ENCODE measurements around the gene AP1G1. TPM values are rescaled to one million over a fixed set of nuclear protein-coding genes. Genes with fewer than 3 reads are reported as not detected.
A peak's percentile ranks its signal among the peaks of the same experiment; 100 is the strongest.

Gene AP1G1
- polyA plus RNA-seq, 3 donors, result 84.5 to 87.2 (median 84.7) TPM

DNA sequence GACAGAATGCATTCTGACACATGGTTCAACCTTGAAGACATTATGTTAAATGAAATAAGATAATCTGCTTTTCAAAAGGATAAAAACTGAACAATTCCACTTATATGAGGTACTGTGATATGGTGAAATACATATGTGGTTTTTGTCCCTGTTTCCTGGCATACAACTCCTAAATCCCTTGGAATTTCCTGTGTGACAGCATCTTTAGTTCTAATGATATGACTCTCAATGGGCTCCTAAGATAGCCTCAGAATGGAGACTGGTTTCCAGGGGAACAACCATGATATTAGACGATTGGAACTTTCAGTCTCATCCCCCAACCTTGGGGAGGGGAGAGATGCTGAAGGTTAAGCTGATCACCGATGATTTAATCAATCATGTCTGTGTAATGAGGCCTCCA lies 46.4 kb downstream of the AP1G1 start:
- no peak for DNase-seq (ENCODE audit: low read depth in 3 of 3, low spot score in 2 of 3)

DNA sequence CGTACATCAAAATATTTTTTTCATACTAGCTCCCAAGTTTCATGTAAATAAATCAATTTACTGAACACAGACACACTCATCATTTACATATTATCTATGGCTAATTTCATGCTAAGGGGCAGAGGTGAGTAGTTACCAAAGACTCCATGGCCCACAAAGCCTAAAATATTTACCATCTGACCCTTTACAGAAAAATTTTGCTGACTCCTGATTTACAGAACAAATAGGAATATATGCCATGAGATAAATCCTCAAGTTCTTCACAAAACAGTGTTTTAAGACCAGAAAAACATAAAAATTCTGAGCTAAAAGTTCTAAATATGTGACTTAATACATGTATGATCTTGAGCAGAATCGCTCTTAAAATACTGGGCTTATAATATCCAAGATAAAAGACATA lies 47.5 kb downstream of the AP1G1 start:
- no peak for DNase-seq (ENCODE audit: low read depth in 3 of 3, low spot score in 2 of 3)

DNA sequence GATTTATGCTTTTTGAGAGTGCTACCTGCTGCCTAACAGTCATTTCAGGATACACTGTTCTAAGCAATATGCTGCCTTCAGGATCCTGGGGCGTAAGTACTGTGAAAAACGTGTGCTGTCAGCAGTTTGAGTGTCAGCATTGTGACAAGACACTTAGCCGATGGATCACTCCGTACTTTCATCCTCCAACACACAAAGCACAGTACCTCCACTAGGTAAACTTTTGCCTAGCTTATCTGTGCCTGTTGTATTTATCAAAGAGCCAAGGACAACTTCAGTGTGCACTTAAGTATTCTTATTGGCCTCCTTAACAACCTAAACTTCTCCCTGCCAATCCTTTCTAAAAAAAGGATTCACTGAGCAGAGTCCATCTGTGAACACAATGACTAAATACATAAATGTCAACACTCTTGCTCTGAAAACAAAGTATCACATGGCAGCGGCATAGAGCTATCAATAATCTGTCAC lies 50.3 kb downstream of the AP1G1 start:
- no peak for DNase-seq (ENCODE audit: low read depth in 3 of 3, low spot score in 2 of 3)

DNA sequence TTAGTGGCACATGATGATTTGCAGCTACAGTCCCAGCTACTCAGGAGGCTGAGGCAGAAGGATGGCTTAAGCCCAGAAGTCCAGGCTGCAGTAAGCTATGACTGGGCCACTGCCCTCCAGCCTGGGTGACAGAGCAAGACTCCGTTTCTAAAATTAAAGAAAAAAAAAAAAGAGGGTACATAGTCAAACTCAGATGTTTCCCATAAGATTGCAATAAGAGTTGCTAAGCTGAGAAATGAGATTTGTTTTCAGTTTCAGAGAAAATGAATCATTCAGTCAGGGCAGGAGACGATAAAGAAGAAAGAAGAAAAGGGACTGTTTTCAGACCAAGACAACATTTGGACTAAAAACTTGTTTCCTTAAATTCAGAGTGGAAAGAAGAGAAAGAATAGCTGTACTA lies 54.0 kb downstream of the AP1G1 start:
- no peak for DNase-seq (ENCODE audit: low read depth in 3 of 3, low spot score in 2 of 3)

DNA sequence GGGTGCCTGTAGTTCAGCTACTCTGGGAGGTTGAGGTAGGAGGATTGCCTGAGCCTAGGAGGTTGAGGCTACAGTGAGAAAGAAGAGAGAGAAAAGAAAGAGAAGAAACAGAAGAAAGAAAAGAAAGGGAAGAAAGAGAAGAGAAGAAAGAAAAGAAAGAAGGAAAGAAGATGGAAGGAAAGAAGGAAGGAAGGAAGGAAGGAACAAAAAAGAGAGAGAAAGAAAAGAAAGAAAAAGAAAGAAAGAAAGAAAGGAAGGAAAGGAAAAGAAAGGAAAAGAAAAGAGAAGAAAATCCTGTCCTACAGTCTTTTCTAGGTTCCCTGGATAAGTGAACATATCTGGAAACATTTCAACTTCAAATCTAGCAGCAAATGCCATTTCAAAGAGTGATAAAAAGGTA lies 54.5 kb downstream of the AP1G1 start:
- no peak for DNase-seq (ENCODE audit: low read depth in 3 of 3, low spot score in 2 of 3)

DNA sequence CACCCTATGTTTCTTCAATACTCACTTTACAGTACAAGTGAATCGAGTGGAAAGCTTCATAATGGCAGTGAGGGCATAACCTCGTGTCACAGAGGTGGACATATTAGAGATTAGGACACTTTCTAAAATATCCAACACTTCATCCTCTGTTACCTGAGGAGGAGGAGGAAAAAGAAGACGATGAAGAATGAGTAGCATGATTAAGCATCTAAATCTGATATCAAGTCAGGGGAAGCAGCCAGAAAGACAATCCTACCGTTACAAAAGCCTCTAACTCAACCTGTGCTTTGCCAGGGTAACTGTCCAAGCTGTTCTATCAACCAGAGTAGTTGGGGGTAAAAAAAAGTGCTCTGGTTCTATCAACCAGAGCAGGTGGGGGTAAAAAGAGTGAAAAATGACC lies 60.4 kb downstream of the AP1G1 start:
- no peak for DNase-seq (ENCODE audit: low read depth in 3 of 3, low spot score in 2 of 3)

DNA sequence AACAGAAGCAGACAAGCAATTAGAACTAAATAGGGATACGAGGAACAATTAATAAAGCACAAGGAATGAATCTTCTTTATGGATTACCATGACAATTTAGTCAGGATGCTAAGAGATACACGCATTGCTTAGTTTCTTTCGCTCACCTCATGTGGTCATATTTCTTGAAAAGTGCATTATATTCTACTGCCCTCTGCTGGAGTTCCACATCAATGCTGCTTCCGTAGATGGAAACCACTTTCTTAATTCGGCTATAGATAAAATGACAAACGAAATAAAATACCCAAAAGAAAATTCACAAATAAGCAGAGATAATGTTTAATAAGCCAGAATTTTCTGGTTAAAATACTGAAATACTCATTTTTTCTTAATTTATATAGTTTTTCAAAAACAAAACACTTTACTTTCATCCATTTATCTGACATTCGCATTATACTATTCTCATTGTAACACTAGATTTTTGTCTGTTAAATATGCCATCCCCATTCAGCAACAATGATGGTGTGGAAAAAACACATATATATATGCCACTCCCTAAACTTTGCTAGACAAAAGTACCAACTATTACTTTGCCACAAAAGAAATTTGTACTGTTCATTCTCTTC lies 62.1 kb downstream of the AP1G1 start:
- DNase-seq (ENCODE audit: low read depth in 3 of 3, low spot score in 2 of 3), result peak in 1 of 3 donors; percentile 23

DNA sequence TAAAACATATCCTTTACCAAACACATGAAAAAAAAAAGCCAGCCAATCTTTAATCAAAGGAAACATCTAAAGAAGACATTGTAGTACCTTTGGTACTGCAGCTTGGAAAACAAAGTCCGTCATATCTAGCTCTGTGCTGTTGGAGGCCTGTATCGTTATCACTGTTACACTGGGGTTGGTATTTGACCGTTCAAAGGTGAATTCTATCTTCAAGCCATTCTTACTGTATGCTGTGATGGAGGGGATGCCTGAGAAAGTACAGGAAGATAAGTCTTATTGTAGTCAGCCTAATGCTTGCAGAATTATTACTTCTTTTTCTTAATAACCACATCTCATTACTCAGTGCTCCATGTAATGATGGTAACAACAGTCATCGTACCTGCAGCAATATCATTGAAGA lies 69.8 kb downstream of the AP1G1 start:
- no peak for DNase-seq (ENCODE audit: low read depth in 3 of 3, low spot score in 2 of 3)

DNA sequence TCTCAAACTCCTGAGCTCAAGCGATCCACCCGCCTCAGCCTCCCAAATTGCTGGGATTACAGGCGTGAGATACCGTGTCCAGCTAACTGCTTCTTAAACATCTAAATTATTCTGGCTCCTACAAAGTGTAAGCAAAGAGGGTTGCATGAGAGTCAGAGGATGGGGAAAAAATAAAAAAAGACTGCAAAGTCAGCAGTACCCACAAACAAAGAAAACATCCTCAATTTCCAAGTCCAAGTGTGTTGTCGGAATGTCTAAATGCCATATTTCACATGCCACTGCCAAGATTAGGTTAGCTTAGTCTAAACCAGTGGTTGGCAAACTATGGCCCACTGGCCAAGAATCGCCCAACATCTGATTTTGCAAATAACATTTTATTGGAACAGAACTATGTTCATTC lies 71.1 kb downstream of the AP1G1 start:
- DNase-seq (ENCODE audit: low read depth in 3 of 3, low spot score in 2 of 3), result no peak

DNA sequence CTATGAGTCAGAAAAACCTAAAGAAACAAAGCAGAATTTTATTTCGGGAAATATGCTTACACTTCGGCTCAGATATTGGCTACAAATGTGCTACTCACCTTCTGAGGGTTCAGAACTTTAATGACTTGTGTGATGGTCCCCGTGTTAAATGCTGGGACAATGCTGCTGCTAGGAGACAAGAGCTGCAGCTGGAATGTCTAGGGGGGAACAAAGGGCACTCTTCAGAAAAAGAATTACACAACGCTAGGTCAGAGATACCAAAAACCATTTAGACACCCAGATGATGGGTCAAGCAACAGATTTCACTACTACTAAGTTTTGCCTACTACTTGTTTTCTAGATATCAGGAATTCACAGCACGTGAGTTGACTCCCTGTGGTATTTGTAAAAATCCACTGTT lies 74.1 kb downstream of the AP1G1 start:
- no peak for DNase-seq (ENCODE audit: low read depth in 3 of 3, low spot score in 2 of 3)

DNA sequence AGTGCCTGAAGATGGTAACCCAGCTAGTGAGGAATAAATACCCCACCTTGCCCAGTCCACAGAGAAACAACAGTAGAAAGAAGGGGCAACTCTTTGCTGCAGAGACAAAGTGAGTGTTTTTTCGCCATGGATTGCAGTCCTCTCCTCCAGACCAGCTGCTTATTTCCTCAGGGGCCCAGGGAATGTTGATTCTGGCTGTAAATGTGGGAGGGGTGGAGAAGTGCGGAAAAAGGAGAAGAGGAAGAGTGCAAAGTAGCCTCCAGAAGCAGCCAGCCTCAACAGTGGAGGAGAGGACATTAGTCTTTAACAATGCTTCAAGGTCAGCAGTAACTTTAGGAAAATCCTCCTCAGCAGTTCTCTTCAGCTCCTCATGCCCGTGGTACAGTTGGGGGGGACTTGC lies 76.0 kb downstream of the AP1G1 start:
- no peak for DNase-seq (ENCODE audit: low read depth in 3 of 3, low spot score in 2 of 3)

DNA sequence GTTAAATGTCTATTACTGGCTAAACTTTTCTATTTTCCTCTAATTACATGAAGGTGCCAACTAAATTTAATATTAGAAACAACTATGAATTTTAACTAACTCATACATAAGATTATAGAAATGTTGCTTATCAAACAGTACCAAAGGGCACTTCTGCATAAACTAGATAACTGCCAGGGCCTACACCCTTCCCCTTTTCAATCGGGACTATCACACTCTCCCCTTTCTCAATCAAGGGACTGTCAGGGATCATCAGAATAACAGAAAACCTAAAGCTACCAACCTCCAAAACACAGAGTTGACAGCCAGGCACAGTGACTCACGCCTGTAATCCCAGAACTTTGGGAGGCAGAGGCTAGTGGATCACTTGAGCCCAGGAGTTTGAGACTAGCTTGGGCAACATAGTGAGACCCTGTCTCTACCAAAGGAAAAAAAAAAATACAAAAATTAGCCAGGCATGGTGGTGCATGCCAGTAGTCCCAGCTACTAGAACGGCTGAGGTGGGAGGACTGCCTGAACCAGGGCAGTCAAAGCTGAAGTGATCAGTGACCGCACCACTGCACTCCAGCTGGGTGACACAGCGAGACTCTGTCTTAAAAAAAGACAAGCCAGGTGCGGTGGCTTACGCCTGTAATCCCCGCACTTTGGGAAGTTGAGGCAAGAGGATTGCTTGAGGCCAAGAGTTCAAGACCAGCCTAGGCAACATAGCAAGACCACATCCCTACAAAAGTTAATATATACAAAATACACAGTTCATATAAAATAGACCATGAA lies 80.9 kb downstream of the AP1G1 start:
- no peak for DNase-seq (ENCODE audit: low read depth in 3 of 3, low spot score in 2 of 3)

DNA sequence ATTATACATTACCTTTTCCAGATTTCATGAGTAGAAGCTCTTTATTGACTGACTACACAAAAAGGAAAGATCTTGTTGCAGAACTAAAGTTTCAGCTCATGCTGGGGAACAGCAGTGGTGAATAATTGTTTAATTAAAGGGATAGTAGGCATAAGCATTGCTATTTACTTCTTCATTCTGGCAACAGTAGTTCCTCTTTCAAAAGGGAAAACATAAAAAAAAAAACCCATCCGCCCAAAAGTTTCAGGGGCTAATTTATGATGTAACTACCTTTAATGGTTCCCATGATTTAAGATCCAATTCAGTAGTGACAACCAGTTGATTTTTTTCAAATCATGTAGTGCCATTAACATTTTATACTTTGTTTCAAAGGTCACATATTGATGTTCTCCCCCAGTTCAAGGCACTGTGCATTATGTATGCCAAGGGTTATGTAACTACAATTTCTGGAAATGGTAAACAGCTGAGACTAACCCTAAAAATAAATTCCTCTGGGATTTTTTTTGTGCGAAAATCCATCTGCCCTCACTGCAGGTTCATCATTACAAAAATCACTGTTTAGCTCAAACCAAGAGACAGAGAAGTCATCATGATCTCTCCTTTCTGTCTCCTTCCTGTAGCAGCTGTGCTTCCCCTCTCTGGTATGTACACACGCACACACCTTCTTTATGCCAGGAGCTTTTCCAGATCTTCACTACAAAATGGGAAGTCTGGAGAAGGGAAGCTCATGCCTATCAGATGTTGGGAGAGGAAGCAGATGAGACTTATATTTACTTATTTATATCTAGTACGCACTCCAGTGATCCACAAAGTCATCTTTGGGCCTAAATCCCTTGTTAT lies 81.9 kb downstream of the AP1G1 start:
- DNase-seq (ENCODE audit: low read depth in 3 of 3, low spot score in 2 of 3), result no peak

DNA sequence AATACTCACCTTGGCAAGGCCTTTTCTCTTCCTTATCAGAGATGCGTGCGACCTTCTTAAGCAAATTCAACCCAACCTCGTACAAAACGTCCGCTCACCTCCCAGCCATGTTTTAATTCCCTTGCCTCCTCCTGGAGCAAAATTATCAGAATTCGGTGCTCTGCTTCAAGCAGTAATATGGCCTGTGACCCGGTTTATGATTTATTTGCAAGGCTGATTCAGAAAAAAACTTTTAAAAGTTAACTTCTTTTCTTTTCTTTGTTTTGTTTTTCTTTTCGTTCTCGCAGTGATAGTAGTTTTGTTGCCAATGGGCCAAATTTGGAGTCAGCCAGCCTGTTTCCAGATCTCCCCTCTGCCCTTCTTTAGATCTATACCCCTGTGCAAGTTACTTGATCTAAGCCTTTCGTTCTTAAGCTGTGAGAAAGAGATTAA lies 84.3 kb downstream of the AP1G1 start, which contains the start of gene PHLPP2:
TSS of gene PHLPP2 (minus strand) at position 382 of the 432 bp plus-strand sequence. CDS start 9,906 bp downstream, outside the sequence.
- DNase-seq (ENCODE audit: low read depth in 3 of 3, low spot score in 2 of 3), result no peak

DNA sequence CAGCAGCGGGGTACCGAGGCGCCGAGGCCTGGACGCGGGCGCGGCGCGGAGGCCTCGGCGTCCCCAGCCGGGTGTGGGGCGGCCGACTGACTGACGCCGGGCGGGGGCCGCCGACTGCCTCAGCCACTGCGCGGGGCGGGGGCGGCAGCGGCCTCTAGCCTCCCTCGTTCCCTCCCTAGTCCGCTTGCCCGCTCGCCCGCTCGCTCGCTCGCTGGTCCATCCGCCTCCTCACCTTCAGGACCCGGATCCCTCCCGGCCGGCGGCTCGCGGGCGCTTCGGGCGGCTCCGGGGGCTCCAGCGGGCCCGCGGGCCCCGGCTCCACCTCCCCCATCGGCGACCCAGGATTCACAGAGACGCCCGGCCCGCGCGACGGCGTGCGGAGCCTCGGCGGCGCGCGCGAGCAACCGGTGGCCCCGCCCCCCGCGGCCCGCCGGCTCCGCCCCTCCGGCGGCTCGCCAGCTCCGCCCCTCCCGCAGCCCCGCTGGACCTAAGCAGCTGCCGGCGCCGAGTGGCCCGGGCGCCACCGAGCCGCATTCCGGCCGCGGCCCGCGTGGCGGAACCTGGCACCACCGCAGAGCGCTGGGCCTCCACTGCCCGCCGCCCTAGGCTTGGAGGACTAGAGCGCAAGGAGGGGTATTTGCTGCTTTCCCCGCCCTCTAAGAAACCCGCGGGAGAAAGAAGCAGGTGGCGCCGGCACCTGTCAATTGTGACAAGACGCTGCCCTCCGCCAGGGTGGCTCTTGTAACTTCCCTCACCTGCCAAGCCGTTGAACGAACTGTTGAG lies 84.9 kb downstream of the AP1G1 start:
- peak in 2 of 3 donors; percentile 55 to 64 for DNase-seq (ENCODE audit: low read depth in 3 of 3, low spot score in 2 of 3)

DNA sequence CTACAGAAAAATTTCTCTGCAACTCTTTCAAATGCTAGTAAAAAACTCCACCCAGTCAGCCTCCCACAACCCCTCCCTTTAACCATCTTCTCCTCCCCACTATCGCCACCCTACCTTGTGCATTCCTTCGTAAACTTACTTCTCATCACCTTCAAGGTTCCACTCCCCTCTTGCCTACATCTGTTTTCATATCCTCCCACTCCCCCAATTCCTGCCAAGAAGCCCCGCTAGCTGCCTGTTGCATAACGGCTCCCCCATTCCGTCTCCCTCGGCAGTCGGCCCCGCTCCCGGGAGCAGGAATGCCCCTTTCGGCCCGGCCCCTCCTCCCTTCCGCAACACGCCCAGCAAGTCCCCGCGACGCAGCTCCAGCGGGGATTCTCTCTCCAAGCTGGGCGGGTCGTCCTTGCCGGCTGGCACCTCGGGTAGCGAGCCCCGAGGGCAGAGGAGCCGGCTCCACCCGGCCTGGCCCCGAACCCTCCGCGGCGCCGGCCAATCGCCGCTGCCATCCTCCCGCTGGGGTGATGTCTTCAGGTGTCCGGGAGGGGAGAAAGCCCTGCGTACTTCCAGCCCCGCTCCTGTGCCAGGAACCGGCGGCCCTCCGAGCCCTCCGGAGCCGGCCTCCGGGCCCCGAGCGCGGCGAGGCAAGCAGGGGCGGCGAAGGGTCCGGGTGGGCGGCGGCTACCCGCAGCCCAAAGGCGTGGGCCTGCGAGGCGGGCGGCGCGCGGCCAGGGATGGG lies 85.7 kb downstream of the AP1G1 start:
- peak in 2 of 3 donors; percentile 39 to 47 for DNase-seq (ENCODE audit: low read depth in 3 of 3, low spot score in 2 of 3)

DNA sequence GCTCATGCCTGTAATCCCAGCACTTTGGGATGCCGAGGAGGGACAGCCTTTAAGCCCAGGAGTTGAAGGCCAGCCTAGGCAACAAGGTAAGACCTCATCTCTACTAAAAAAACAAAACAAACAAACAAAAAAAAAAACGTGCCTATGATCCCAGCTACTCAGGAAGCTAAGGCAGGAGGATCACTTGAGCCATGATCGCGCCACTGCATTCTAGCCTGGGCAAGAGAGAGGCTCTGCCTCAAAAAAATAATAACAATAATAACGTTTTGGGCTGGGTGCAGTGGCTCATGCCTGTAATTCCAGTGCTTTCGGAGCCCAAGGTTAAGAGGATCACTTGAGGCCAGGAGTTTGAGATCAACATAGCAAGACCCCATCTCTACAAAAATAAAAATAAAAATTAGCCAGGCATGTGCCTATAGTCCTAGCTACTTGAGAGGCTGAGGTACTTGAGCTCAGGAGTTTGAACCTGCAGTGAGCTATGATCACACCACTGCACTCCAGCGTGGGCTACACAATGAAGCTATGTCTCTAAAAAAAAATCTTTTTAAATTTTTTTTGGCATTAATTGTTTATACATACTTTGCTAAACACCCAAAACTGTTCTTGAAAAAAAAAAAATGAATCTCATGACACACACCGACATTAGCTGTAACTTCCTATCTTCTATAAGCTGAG lies 87.4 kb downstream of the AP1G1 start:
- DNase-seq (ENCODE audit: low read depth in 3 of 3, low spot score in 2 of 3), result no peak

DNA sequence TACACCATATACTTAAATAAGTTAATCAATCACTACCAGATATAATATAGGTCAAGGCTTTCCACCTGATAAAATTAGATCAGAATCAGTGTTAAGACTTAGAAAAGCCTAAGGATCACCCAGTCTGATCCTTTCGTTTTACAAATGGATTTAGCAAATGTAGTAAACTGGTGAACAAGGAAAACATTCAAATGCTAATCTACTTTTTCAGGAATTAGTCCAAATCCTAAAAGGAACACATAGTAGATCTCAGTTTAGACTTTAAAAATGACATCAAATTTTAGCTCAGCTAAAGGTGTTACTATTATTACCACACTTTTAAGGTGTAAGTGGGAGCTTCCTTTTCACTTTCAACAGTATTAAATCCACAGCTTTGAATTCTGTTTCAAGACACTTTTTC lies 96.1 kb downstream of the AP1G1 start:
- DNase-seq (ENCODE audit: low read depth in 3 of 3, low spot score in 2 of 3), result no peak

DNA sequence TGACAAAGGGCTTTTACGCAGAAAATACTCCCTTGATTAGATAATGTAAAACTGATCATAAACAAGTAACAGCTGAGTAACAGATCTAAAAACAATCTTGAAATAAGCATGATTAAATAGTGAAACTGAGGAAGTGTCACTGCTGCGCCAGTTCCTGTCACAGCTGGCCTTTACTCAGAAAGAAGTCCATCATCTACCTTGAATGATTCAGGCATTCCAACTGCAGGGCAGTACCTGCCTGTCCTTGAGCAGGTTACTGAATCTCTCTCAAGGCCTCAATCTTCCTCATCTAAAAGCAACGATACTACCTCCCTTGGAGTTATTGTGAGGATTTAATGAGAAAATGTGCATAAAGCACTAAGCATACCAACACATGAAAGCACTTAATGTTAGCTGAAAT lies 96.8 kb downstream of the AP1G1 start:
- DNase-seq (ENCODE audit: low read depth in 3 of 3, low spot score in 2 of 3), result no peak

Measured in right renal cortex interstitium (tissue), 3 donors.